IMR-90 (cell line): ENCODE results near the gene FMNL3. TPM values are rescaled to one million over a fixed set of nuclear protein-coding genes. Genes with fewer than 3 reads are reported as not detected.

Experiments used
- ATAC-seq: fragments of 200-7000 bp; cut with Tn5 transposase; 2 replicates; pipeline ENCODE4 v1.9.1; 2020; ENCODE audit warnings: low read depth, mild to moderate bottlenecking, moderate library complexity
- BruUV-seq: library from RNA; stranded (reverse); fragments of 400-500 nt; replicated peaks from 2 replicates; lab custom pipeline; 2021; lab: Mats Ljungman, UMichigan
- CTCF ChIA-PET: fragments of 300-600 bp; formaldehyde crosslinking; extraction: SDS; loops from one replicate; lab custom pipeline; 2021; ENCODE audit warnings: antibody characterized with exemption; lab: Yijun Ruan, JAX
- POLR2A ChIA-PET: fragments of 300-600 bp; sonication (Branson Sonifier 250); formaldehyde crosslinking; loops from one replicate; lab custom pipeline; 2022; ENCODE audit warnings: antibody characterized with exemption; ENCODE audit not compliant: unreplicated experiment; lab: Charles Lee
- DNase-seq: peaks from one replicate; pipeline ENCODE4 v3.0.0; 2013
- H2AFZ ChIP-seq: replicated peaks from 2 replicates; pipeline ENCODE3; 2013; ENCODE audit warnings: low read length, mild to moderate bottlenecking; ENCODE audit not compliant: poor library complexity
- H2AK5ac ChIP-seq: 2 replicates; pipeline ENCODE4 v1.6.1; 2013; ENCODE audit warnings: low read depth, low read length, inconsistent platforms
- H2AK9ac ChIP-seq: replicated peaks from 2 replicates; pipeline ENCODE3; 2013; ENCODE audit warnings: mild to moderate bottlenecking, low read depth, low read length, moderate library complexity; ENCODE audit not compliant: poor library complexity
- H2BK120ac ChIP-seq: 2 replicates; pipeline ENCODE4 v1.6.1; 2013; ENCODE audit warnings: low read depth, low read length, inconsistent platforms
- H2BK15ac ChIP-seq: 3 replicates; pipeline ENCODE4 v1.6.1; 2013; ENCODE audit warnings: low read depth, low read length, inconsistent platforms
- H2BK20ac ChIP-seq: 2 replicates; pipeline ENCODE4 v1.6.1; 2013; ENCODE audit warnings: low read depth, mild to moderate bottlenecking, inconsistent platforms, low read length, moderate library complexity
- H2BK5ac ChIP-seq: 2 replicates; pipeline ENCODE4 v1.6.1; 2013; ENCODE audit warnings: mild to moderate bottlenecking, low read depth, low read length, inconsistent platforms; ENCODE audit not compliant: poor library complexity, severe bottlenecking
- H3K14ac ChIP-seq: replicated peaks from 2 replicates; pipeline ENCODE4 v1.6.1; 2013; ENCODE audit warnings: low read depth, low read length, inconsistent platforms
- H3K18ac ChIP-seq: 2 replicates; pipeline ENCODE4 v1.6.1; 2013; ENCODE audit warnings: low read depth, low read length, control low read depth
- H3K23ac ChIP-seq: 2 replicates; pipeline ENCODE4 v1.6.1; 2013; ENCODE audit warnings: low read depth, low read length, inconsistent platforms
- H3K27ac ChIP-seq: 2 replicates; pipeline ENCODE4 v1.5.1; 2013; ENCODE audit warnings: mild to moderate bottlenecking, control low read depth, low read length; ENCODE audit not compliant: insufficient read depth
- H3K27me3 ChIP-seq: 2 replicates; pipeline ENCODE4 v1.6.1; 2013; ENCODE audit warnings: low read length; ENCODE audit not compliant: control insufficient read depth, insufficient read depth
- H3K36me3 ChIP-seq: 2 replicates; pipeline ENCODE4 v1.6.1; 2013; ENCODE audit warnings: low read length, mixed read lengths; ENCODE audit not compliant: control insufficient read depth, insufficient read depth
- H3K4ac ChIP-seq: 2 replicates; pipeline ENCODE4 v1.6.1; 2013; ENCODE audit warnings: low read depth, low read length, inconsistent platforms
- H3K4me1 ChIP-seq: 2 replicates; pipeline ENCODE4 v1.6.1; 2013; ENCODE audit warnings: low read length, mixed read lengths; ENCODE audit not compliant: control insufficient read depth, insufficient read depth
- H3K4me2 ChIP-seq: 2 replicates; pipeline ENCODE4 v1.6.1; 2013; ENCODE audit warnings: low read depth, mild to moderate bottlenecking, control low read depth, low read length, moderate library complexity
- H3K4me3 ChIP-seq: 2 replicates; pipeline ENCODE4 v1.5.1; 2013; ENCODE audit warnings: low read depth, mild to moderate bottlenecking, control low read depth, low read length, moderate library complexity; ENCODE audit not compliant: insufficient read depth
- H3K56ac ChIP-seq: 2 replicates; pipeline ENCODE4 v1.6.1; 2013; ENCODE audit warnings: low read length, inconsistent platforms; ENCODE audit not compliant: insufficient read depth; ENCODE audit errors: extremely low read depth
- H3K79me1 ChIP-seq, 2 experiments: 2 replicates each; pipeline ENCODE4 v1.6.1; 2013; ENCODE audit warnings: low read length in 2 of 2, inconsistent platforms in 1 of 2, low read depth in 1 of 2
- H3K9ac ChIP-seq: 2 replicates; pipeline ENCODE4 v1.6.1; 2013; ENCODE audit warnings: low read depth, low read length, control low read depth
- H3K9me1 ChIP-seq: 2 replicates; pipeline ENCODE4 v1.6.1; 2013; ENCODE audit warnings: low read length, inconsistent platforms; ENCODE audit not compliant: insufficient read depth
- H3K9me3 ChIP-seq: 2 replicates; pipeline ENCODE4 v1.6.1; 2013; ENCODE audit warnings: low read length; ENCODE audit not compliant: control insufficient read depth, insufficient read depth
- H4K20me1 ChIP-seq: 2 replicates; pipeline ENCODE4 v1.6.1; 2013; ENCODE audit warnings: low read length, inconsistent platforms; ENCODE audit not compliant: insufficient read depth
- H4K5ac ChIP-seq: 2 replicates; pipeline ENCODE4 v1.6.1; 2013; ENCODE audit warnings: mild to moderate bottlenecking, low read depth, low read length, control low read depth
- H4K8ac ChIP-seq, 2 experiments: 2 replicates each; pipeline ENCODE4 v1.6.1; 2013; ENCODE audit warnings: low read depth in 2 of 2, low read length in 2 of 2, control low read depth in 1 of 2, inconsistent platforms in 1 of 2
- H4K91ac ChIP-seq: 2 replicates; pipeline ENCODE4 v1.6.1; 2013; ENCODE audit warnings: low read depth, low read length, inconsistent platforms; ENCODE audit not compliant: insufficient read depth
- BHLHE40 ChIP-seq: fragments of 150-350 bp; IDR thresholded peaks from 2 replicates; pipeline ENCODE4 v1.6.1; 2016; ENCODE audit warnings: mild to moderate bottlenecking, low read depth, low read length
- CEBPB ChIP-seq: IDR thresholded peaks from 2 replicates; pipeline ENCODE4 v1.6.1; 2012; ENCODE audit warnings: low read depth, low read length, improper control_type of control experiment
- MAFK ChIP-seq: IDR thresholded peaks from 2 replicates; pipeline ENCODE4 v1.6.1; 2012; ENCODE audit warnings: low read depth, low read length, improper control_type of control experiment
- MAZ ChIP-seq: IDR thresholded peaks from 2 replicates; pipeline ENCODE4 v1.6.1; 2012; ENCODE audit warnings: low read depth, mild to moderate bottlenecking, low read length, improper control_type of control experiment, moderate library complexity, borderline replicate concordance
- NFE2L2 ChIP-seq: fragments of 150-350 bp; IDR thresholded peaks from 2 replicates; pipeline ENCODE4 v1.6.1; 2016; ENCODE audit warnings: low read depth, mild to moderate bottlenecking, low read length
- RAD21 ChIP-seq: IDR thresholded peaks from 2 replicates; pipeline ENCODE4 v1.6.1; 2012; ENCODE audit warnings: low read length, improper control_type of control experiment
- RCOR1 ChIP-seq: IDR thresholded peaks from 2 replicates; pipeline ENCODE4 v1.6.1; 2012; ENCODE audit warnings: mild to moderate bottlenecking, low read length, improper control_type of control experiment; ENCODE audit not compliant: insufficient replicate concordance
- RFX5 ChIP-seq: IDR thresholded peaks from 2 replicates; pipeline ENCODE4 v1.8.0; 2012; ENCODE audit warnings: low read depth, mild to moderate bottlenecking, low read length, moderate library complexity
- SMC3 ChIP-seq: fragments of 150-350 bp; IDR thresholded peaks from 2 replicates; pipeline ENCODE4 v1.6.1; 2016; ENCODE audit warnings: low read depth, mild to moderate bottlenecking, antibody characterized with exemption, low read length, moderate library complexity
- WGBS, 2 experiments: methylation state at CpG; one replicate each; pipeline versions ENCODE4 v1.1.5 to v1.1.7; 2013; ENCODE audit warnings: missing lambda C conversion rate in 2 of 2; ENCODE audit not compliant: insufficient read length in 1 of 2; ENCODE audit errors: extremely low coverage in 2 of 2; 5-methylcytosine and 5-hydroxymethylcytosine counted together
- dilution Hi-C: fragments of 300-500 bp; cut with HindIII; formaldehyde crosslinking; loops from one replicate; pipeline ENCODE4 v1.14.3; 2018; ENCODE audit warnings: low sequenced_read_pairs; ENCODE audit not compliant: unreplicated experiment
- in situ Hi-C: fragments of 300-500 bp; cut with MboI; formaldehyde crosslinking; loops from 3 replicates; pipeline ENCODE4 v1.14.3; 2019; ENCODE audit warnings: low sequenced_read_pairs, inconsistent platforms, mixed read lengths
- intact Hi-C: fragments of 100-400 bp; cut with micrococcal nuclease; formaldehyde crosslinking; loops from 2 replicates; pipeline ENCODE4 v1.10.0; 2022
- polyA plus RNA-seq, 3 experiments: library from polyadenylated mRNA; depleted of rRNA; stranded (reverse); fragments of >200 nt; gene quantifications; 2 replicates each; pipeline ENCODE4 v1.2.3, GENCODE V29; 2012; ENCODE audit warnings: low replicate concordance in 1 of 3
- total RNA-seq: library from RNA; depleted of rRNA; stranded (reverse); fragments of >200 nt; gene quantifications from 2 replicates; pipeline ENCODE4 v1.2.3, GENCODE V29; 2012
- TF ChIP-seq, protein P1 (sequence below): fragments of 150-350 bp; IDR thresholded peaks from 2 replicates; pipeline ENCODE4 v1.6.1; 2016; ENCODE audit warnings: low read depth, mild to moderate bottlenecking, low read length, moderate library complexity, borderline replicate concordance

The FMNL3 gene
- total and polyA plus RNA-seq, 2 of the 4 experiments (the other 2 are of a cell fraction) = 16.3 to 36.4 TPM

- Histone ChIP-seq H3K4ac (no peak overlapping the region), H2BK20ac (no peak overlapping the region), H2BK15ac (no peak overlapping the region), H4K8ac (no peak overlapping the region), H2AFZ (no peak overlapping the region), H4K20me1 (no peaks in the 10 kb centered on the region), H4K5ac (no peak overlapping the region), H3K4me1 (no peaks in the 10 kb centered on the region), H3K9ac (no peak overlapping the region), H3K56ac (no peak overlapping the region), H2AK5ac (no peak overlapping the region), H3K14ac (no peak overlapping the region), H4K91ac (no peak overlapping the region), H3K9me1 (peaks cover 14% of the 10 kb centered on the region), H3K79me1 (peaks cover 7 to 11% of the 10 kb centered on the region in 2 experiments; a peak in 3 of 4 replicates), H3K4me2 (no peak overlapping the region), H3K9me3 (no peaks in the 10 kb centered on the region), H3K23ac (no peak overlapping the region), H3K27ac (no peak overlapping the region), H3K4me3 (no peak overlapping the region), H3K18ac (no peak overlapping the region), H3K27me3 (no peaks in the 10 kb centered on the region), H2AK9ac (no peak overlapping the region), H2BK5ac (no peak overlapping the region), H2BK120ac (no peak overlapping the region), H3K36me3 (peaks cover 63% of the 10 kb centered on the region)
- dilution Hi-C loops = no loop called here
- no peak for TF ChIP-seq NFE2L2
- no peak for TF ChIP-seq BHLHE40
- no peak for TF ChIP-seq SMC3
- TF ChIP-seq RAD21 = no peak
- TF ChIP-seq RFX5 = no peak
- TF ChIP-seq MAZ = no peak
- TF ChIP-seq, protein P1, sequence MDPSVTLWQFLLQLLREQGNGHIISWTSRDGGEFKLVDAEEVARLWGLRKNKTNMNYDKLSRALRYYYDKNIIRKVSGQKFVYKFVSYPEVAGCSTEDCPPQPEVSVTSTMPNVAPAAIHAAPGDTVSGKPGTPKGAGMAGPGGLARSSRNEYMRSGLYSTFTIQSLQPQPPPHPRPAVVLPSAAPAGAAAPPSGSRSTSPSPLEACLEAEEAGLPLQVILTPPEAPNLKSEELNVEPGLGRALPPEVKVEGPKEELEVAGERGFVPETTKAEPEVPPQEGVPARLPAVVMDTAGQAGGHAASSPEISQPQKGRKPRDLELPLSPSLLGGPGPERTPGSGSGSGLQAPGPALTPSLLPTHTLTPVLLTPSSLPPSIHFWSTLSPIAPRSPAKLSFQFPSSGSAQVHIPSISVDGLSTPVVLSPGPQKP = no peak
- TF ChIP-seq RCOR1 = no peak
- no peak for TF ChIP-seq MAFK
- no peak for TF ChIP-seq CEBPB
- no peak for ATAC-seq
- intact Hi-C loops = no loop called here
- no TSS peak for BruUV-seq
- CTCF ChIA-PET = no interaction called here
- no peak for DNase-seq
- POLR2A ChIA-PET = no interaction called here
- whole genome bisulfite sequencing, 2 experiments = no CpG with 5 or more reads among the region's 4 CpGs
- in situ Hi-C loops = no loop called here
Measured at GRCh38 chr12:49652921-49653520, 54.2 kb downstream of the FMNL3 start.
